HG03175 (cell line): Measurements from ENCODE around the gene FEM1A.
A peak's percentile ranks its signal among the peaks of the same experiment; 100 is the strongest.
"Not testable (repeated sequence)": the region's sequence is repeated elsewhere in the genome, so short reads cannot be mapped to it uniquely, and the experiment has no call there.

Experiments used
- ATAC-seq: cut with Tn5 transposase; IDR thresholded peaks from one replicate; pipeline ENCODE4 v1.9.1; 2021; ENCODE audit warnings: mild to moderate bottlenecking, moderate library complexity; ENCODE audit not compliant: unreplicated experiment

Gene FEM1A

GRCh38 chr19:4811328-4812131, 20.0 kb downstream of the FEM1A start:
- peak; percentile 44 for ATAC-seq

GRCh38 chr19:4814625-4815425, 23.3 kb downstream of the FEM1A start:
- ATAC-seq = no peak

GRCh38 chr19:4815426-4816201, 24.1 kb downstream of the FEM1A start:
- peak; percentile 74 for ATAC-seq

- ATAC-seq = no peak
Observed at GRCh38 chr19:4816202-4816949, 24.8 kb downstream of the FEM1A start.

- ATAC-seq = no peak
Observed at GRCh38 chr19:4816950-4817278, 25.4 kb downstream of the FEM1A start.

GRCh38 chr19:4817467-4818277, 26.1 kb downstream of the FEM1A start:
- no peak for ATAC-seq

- ATAC-seq = no peak
Observed at GRCh38 chr19:4821265-4821664, 29.7 kb downstream of the FEM1A start.

- not testable (repeated sequence) for ATAC-seq
Observed at GRCh38 chr19:4822354-4822753, 30.8 kb downstream of the FEM1A start.

GRCh38 chr19:4823577-4823976, 32.0 kb downstream of the FEM1A start:
- ATAC-seq = no peak

- ATAC-seq = no peak
Observed at GRCh38 chr19:4829001-4829712, 37.6 kb downstream of the FEM1A start.

- no peak for ATAC-seq
Observed at GRCh38 chr19:4830332-4830731, 38.8 kb downstream of the FEM1A start.

- no peak for ATAC-seq
Observed at GRCh38 chr19:4830768-4831265, 39.3 kb downstream of the FEM1A start.

GRCh38 chr19:4831304-4831978, 39.9 kb downstream of the FEM1A start, which contains the start of gene TICAM1:
Gene TICAM1 (minus strand): TSS chr19:4831712. CDS start chr19:4818377, 13,335 bp downstream.
- ATAC-seq = peak; percentile 57

GRCh38 chr19:4831979-4832340, 40.4 kb downstream of the FEM1A start:
- not testable (repeated sequence) for ATAC-seq

- no peak for ATAC-seq
Observed at GRCh38 chr19:4832776-4833175, 41.2 kb downstream of the FEM1A start.

GRCh38 chr19:4839192-4839591, 47.7 kb downstream of the FEM1A start:
- no peak for ATAC-seq

GRCh38 chr19:4843647-4843965, 52.1 kb downstream of the FEM1A start:
- ATAC-seq = no peak

- ATAC-seq = no peak
Observed at GRCh38 chr19:4844348-4845179, 53.0 kb downstream of the FEM1A start.
